K562 (cell line): Measurements from ENCODE around the gene NKD1. TPM values are rescaled to one million over a fixed set of nuclear protein-coding genes. Genes with fewer than 3 reads are reported as not detected.

Source experiments
- ATAC-seq: fragments of 200-7000 bp; cut with Tn5 transposase; 3 replicates; pipeline ENCODE4 v1.9.1; 2020; ENCODE audit warnings: moderate library complexity
- BruUV-seq: library from RNA; stranded (reverse); fragments of 400-500 nt; replicated peaks from 2 replicates; lab custom pipeline; 2021; lab: Mats Ljungman, UMichigan
- CTCF ChIA-PET: fragments of 300-600 bp; formaldehyde crosslinking; extraction: SDS; loops from one replicate; lab custom pipeline; 2021; ENCODE audit warnings: low intra/inter-chr PET ratio; lab: Yijun Ruan, JAX
- POLR2A ChIA-PET: fragments of 300-600, 350-650 bp; sonication (Branson Sonifier 250); formaldehyde crosslinking; extraction: SDS; loops from one replicate; lab custom pipeline; 2021; ENCODE audit warnings: antibody characterized with exemption, inconsistent platforms; lab: Yijun Ruan, JAX
- DNase-seq, 4 experiments: peaks; one replicate each; pipeline versions ENCODE4 v3.0.0 to v3.0.0-alpha.2; 2011 to 2018; ENCODE audit warnings: low spot score in 3 of 4, mixed read lengths in 3 of 4; ENCODE audit errors: extremely low read depth in 1 of 4
- FAIRE-seq: peaks from 2 replicates; lab custom pipeline; 2011; peaks lifted over from hg19 to GRCh38; lab: Jason Lieb, UNC
- H2AFZ ChIP-seq: 2 replicates; pipeline ENCODE4 v1.6.0; 2011; ENCODE audit warnings: low read depth, low read length, control low read depth, inconsistent platforms
- H3K27ac ChIP-seq: fragments of 200-600 bp; 3 replicates; pipeline ENCODE4 v1.8.0; 2011; ENCODE audit warnings: low read depth, mild to moderate bottlenecking, control low read depth, inconsistent platforms, low read length, moderate library complexity, mixed read lengths; ENCODE audit errors: extremely low read depth
- H3K27me3 ChIP-seq, 2 experiments: fragments of 300-600 bp in 1 of 2; 2 replicates in 1 of 2; 3 replicates in 1 of 2; pipeline versions ENCODE4 v1.6.0 to v1.8.0; 2011; ENCODE audit warnings: inconsistent platforms in 2 of 2, low read length in 2 of 2, mild to moderate bottlenecking in 1 of 2, mixed read lengths in 1 of 2, moderate library complexity in 1 of 2; ENCODE audit not compliant: control insufficient read depth in 2 of 2, insufficient read depth in 2 of 2
- H3K36me3 ChIP-seq: fragments of 300-600 bp; 3 replicates; pipeline ENCODE4 v1.8.0; 2011; ENCODE audit warnings: mild to moderate bottlenecking, low read length, inconsistent platforms; ENCODE audit not compliant: control insufficient read depth, insufficient read depth
- H3K4me1 ChIP-seq, 2 experiments: fragments of 200-600 bp in 1 of 2; replicated peaks in 1 of 2; 2 replicates in 1 of 2; 3 replicates in 1 of 2; pipeline versions ENCODE4 v1.5.1 to v1.8.0; 2011; ENCODE audit warnings: inconsistent platforms in 2 of 2, low read length in 2 of 2, mild to moderate bottlenecking in 1 of 2, mixed read lengths in 1 of 2, moderate library complexity in 1 of 2; ENCODE audit not compliant: control insufficient read depth in 2 of 2, insufficient read depth in 2 of 2
- H3K4me2 ChIP-seq: 2 replicates; pipeline ENCODE4 v1.6.1; 2011; ENCODE audit warnings: low read length, control low read depth, inconsistent platforms, mixed read lengths; ENCODE audit not compliant: insufficient read depth
- H3K4me3 ChIP-seq: fragments of 200-600 bp; sonication (generic), shearing (Covaris generic); 2 replicates; pipeline ENCODE4 v1.5.1; 2016; ENCODE audit warnings: control low read depth, inconsistent platforms
- H3K79me2 ChIP-seq: fragments of 200-600 bp; 3 replicates; pipeline ENCODE4 v1.8.0; 2011; ENCODE audit warnings: low read length, inconsistent platforms; ENCODE audit not compliant: control insufficient read depth, insufficient read depth
- H3K9ac ChIP-seq, 2 experiments: 2 replicates each; pipeline versions ENCODE4 v1.6.0 to v1.6.1; 2011; ENCODE audit warnings: low read depth in 2 of 2, low read length in 2 of 2, control low read depth in 1 of 2, inconsistent platforms in 1 of 2, mild to moderate bottlenecking in 1 of 2, mixed read lengths in 1 of 2; ENCODE audit not compliant: insufficient read depth in 1 of 2
- H3K9me1 ChIP-seq: one replicate; pipeline ENCODE4 v1.6.0; 2011; ENCODE audit warnings: inconsistent platforms, mild to moderate bottlenecking, low read length, moderate library complexity; ENCODE audit not compliant: control insufficient read depth, insufficient read depth
- H3K9me3 ChIP-seq: replicated peaks from 2 replicates; pipeline ENCODE4 v1.5.1; 2011; ENCODE audit warnings: low read depth, low read length, inconsistent platforms; ENCODE audit not compliant: control insufficient read depth, insufficient read depth
- H4K20me1 ChIP-seq: replicated peaks from 2 replicates; pipeline ENCODE4 v1.6.1; 2011; ENCODE audit warnings: low read length, inconsistent platforms, mixed read lengths; ENCODE audit not compliant: control insufficient read depth, insufficient read depth
- FOXP1 ChIP-seq: sonication (generic); formaldehyde crosslinking; IDR thresholded peaks from 2 replicates; pipeline ENCODE4 v1.8.0; 2022; ENCODE audit warnings: mild to moderate bottlenecking, missing genetic modification reagents
- GMEB1 ChIP-seq: fragments of 250-450 bp; sonication (Bioruptor Pico); IDR thresholded peaks from 2 replicates; pipeline ENCODE4 v1.4.0; 2020; ENCODE audit warnings: mild to moderate bottlenecking
- NBN ChIP-seq: fragments of 450-650 bp; IDR thresholded peaks from 2 replicates; pipeline ENCODE4 v1.6.1; 2016; ENCODE audit warnings: low read depth, mild to moderate bottlenecking
- NFIC ChIP-seq: fragments of 450-650 bp; IDR thresholded peaks from 2 replicates; pipeline ENCODE4 v1.6.1; 2017; ENCODE audit warnings: mild to moderate bottlenecking, inconsistent platforms
- SUPT5H ChIP-seq: fragments of 450-650 bp; IDR thresholded peaks from 2 replicates; pipeline ENCODE4 v1.6.1; 2016
- VEZF1 ChIP-seq: fragments of 200-800 bp; sonication (Bioruptor generic); IDR thresholded peaks from 2 replicates; pipeline ENCODE4 v1.6.1; 2017; ENCODE audit warnings: missing genetic modification characterization, missing compliant biosample characterization
- YBX1 ChIP-seq: fragments of 450-650 bp; IDR thresholded peaks from 2 replicates; pipeline ENCODE4 v1.7.1; 2016; ENCODE audit warnings: mild to moderate bottlenecking
- ZNF263 ChIP-seq: sonication (generic); formaldehyde crosslinking; IDR thresholded peaks from 2 replicates; pipeline ENCODE4 v1.8.0; 2022; ENCODE audit warnings: mild to moderate bottlenecking, missing genetic modification reagents, borderline replicate concordance
- ZNF589 ChIP-seq: fragments of 200-800 bp; sonication (Bioruptor generic); IDR thresholded peaks from 2 replicates; pipeline ENCODE4 v1.6.1; 2016; ENCODE audit warnings: low read depth, missing genetic modification characterization, missing compliant biosample characterization
- ZNF830 ChIP-seq: fragments of 250-450 bp; sonication (Bioruptor Pico); IDR thresholded peaks from 2 replicates; pipeline ENCODE4 v1.5.0; 2021; ENCODE audit warnings: mild to moderate bottlenecking
- WGBS: fragments of 100-300 bp; shearing (Covaris generic); methylation state at CpG from one replicate; pipeline ENCODE4 v1.1.6; 2016; ENCODE audit warnings: low coverage, mixed read lengths; ENCODE audit not compliant: insufficient coverage; ENCODE audit errors: missing lambda C conversion rate; 5-methylcytosine and 5-hydroxymethylcytosine counted together
- in situ Hi-C: fragments of 300-500 bp; cut with MboI; formaldehyde crosslinking; loops from 4 replicates; pipeline ENCODE4 v1.15.0; 2018; ENCODE audit warnings: inconsistent platforms, mixed read lengths
- intact Hi-C: fragments of 100-400 bp; cut with micrococcal nuclease; formaldehyde crosslinking; loops from 2 replicates; pipeline ENCODE4 v1.14.2; 2022
- polyA plus RNA-seq, 8 experiments: library from polyadenylated mRNA; depleted of rRNA in 4 of 8; stranded (reverse) in 5 of 8; unstranded in 3 of 8; fragments of >200 nt; fragmentation: Nextera tagmentation in 2 of 8; fragmentation: Illumina TruSeq in 1 of 8; extraction: Ambion mirVana in 2 of 8; extraction: Trizol in 1 of 8; gene quantifications; 2 replicates each; pipeline versions ENCODE4 v1.2.1 to v1.2.3, GENCODE V29; 2011 to 2014; ENCODE audit warnings: inconsistent platforms in 1 of 8, missing spikeins in 1 of 8
- total RNA-seq, 7 experiments: library from RNA; depleted of rRNA in 6 of 7; stranded (reverse); fragments of >200 nt in 6 of 7; fragmentation: Illumina TruSeq in 2 of 7; extraction: Trizol in 2 of 7; gene quantifications; 2 replicates each; pipeline versions ENCODE4 v1.2.1 to v1.2.3, GENCODE V29; 2011 to 2021; ENCODE audit warnings: low replicate concordance in 1 of 7

The NKD1 gene
- total and polyA plus RNA-seq, 9 of the 15 experiments (the other 6 are each of a cell fraction or from before 2014, with no cell fraction given): under 0.01 to 0.24 (median 0.04) TPM; not detected in 2

DNA sequence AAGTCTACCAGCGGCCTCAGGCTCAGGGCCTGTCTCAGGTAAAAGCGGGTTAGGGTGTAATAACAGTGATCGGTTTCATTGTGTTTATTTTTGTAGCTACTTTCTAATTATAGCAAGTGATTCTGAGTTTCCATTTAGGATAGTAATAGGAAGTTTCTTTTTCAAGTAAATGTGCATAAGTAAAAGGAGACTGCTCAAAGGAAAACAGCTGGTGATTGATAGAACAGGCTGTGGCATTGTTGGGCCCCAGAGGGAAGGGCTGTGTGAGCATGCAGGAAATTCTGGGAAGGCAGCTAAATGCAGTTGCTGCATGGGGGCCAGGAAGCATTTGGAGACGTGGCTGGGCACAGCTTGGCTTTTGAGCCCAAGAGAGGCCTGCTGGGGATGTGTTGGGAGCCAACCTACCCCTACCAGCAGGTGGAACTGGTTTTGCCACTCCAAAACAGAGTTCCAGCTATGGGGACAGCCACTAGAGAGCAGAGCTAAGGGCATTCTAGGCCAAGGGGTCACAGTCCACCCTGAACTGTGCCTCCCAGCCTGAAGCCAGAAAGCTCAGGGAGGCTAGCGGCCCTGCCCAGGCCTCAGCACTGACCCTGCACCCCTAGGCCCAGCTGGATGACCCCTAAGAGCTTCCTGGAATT is 120.3 kb downstream of the NKD1 start:
- ChIA-PET CTCF (interaction anchor here (1.0 kb wide), 1 partner anchor 138 kb away, joined by 5 read pairs; no protein-coding TSS in a partner anchor), POLR2A (interaction anchor here (0.7 to 0.8 kb wide), 2 partner anchors 28 to 175 kb away, joined by 3 to 5 read pairs; no protein-coding TSS in a partner anchor)
- FAIRE-seq (no peak), DNase-seq (no peak), ATAC-seq (no peak)
- no TSS peak for BruUV-seq
- peaks cover 2 to 14% of the 10 kb centered on the region in 2 experiments; a peak in 3 of 5 replicates for H3K27me3 ChIP-seq
- no peak overlapping the region for H3K4me2 ChIP-seq
- H3K9ac ChIP-seq: no peak overlapping the region
- intact Hi-C loops (loop anchor here (10.0 kb wide), 1 partner anchor 74 kb away; no protein-coding TSS in a partner anchor), in situ Hi-C loops (loop anchor here (5.0 to 10.0 kb wide), 2 partner anchors 139 to 294 kb away; no protein-coding TSS in a partner anchor)
- H3K4me1 ChIP-seq: peaks cover 0 to 5% of the 10 kb centered on the region in 2 experiments; a peak in 2 of 5 replicates
- TF ChIP-seq GMEB1 (CRISPR knock-in tag): no peak
- no peak for TF ChIP-seq FOXP1
- no peak for TF ChIP-seq ZNF589
- TF ChIP-seq VEZF1: no peak
- TF ChIP-seq ZNF830 (CRISPR knock-in tag): no peak
- TF ChIP-seq SUPT5H: no peak
- TF ChIP-seq NBN: no peak
- TF ChIP-seq ZNF263 (CRISPR knock-in tag): no peak
- TF ChIP-seq NFIC: no peak
- TF ChIP-seq YBX1: no peak
- no peaks in the 10 kb centered on the region for H3K79me2 ChIP-seq
- peaks cover 6% of the 10 kb centered on the region; the same call in 1 of the 2 replicates for H3K9me3 ChIP-seq
- no peak overlapping the region for H2AFZ ChIP-seq
- no peaks in the 10 kb centered on the region for H3K36me3 ChIP-seq
- H3K9me1 ChIP-seq: no peaks in the 10 kb centered on the region
- no peak overlapping the region for H3K4me3 ChIP-seq
- WGBS: 5% methylated on average over 5 of the region's 5 CpGs
- no peak overlapping the region for H3K27ac ChIP-seq
- no peaks in the 10 kb centered on the region for H4K20me1 ChIP-seq
